ENCODE measurements around the gene TTC3.

The TTC3 gene

DNA sequence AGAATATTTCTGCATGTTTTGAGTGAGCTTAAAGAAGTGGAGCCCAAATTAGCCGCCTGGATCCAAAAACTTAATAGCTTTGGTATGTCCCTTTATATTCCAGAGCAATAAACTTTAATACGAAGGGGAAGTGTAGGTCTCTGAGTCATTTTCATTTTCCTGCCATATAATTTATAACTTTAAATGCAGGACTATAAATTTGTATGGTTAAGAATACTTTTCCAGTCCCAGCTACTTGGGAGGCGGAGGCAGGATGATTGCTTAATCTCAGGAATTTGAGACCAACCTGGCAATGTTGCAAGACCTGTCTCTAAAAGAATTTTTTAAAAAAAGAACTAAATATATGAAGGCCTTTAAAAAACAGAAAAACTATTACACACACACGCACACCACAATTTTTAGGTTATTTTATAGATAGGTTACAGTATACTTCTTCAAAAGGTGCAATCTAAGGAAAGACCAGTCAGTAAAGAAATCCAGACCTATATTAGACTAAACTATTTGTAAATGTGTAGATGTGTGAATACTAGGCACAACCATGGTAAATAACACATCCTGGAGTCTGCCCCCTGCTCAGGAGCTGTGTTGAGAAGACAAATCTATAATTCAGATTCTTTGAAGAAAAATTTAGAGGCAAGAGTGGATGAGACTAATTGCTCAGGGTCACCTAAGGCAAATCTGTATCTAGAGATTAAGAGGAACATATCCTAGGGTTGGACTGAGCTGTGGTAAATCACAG lies 80.3 kb downstream of the TTC3 start:
- no peak for DNase-seq (ENCODE audit: low read depth)

GRCh38 chr21:37153935-37154350 lies 80.9 kb downstream of the TTC3 start:
- no peak for DNase-seq (ENCODE audit: low read depth)

- DNase-seq (ENCODE audit: low read depth): no peak
Measured at GRCh38 chr21:37155186-37155585, 82.1 kb downstream of the TTC3 start.

- no peak for DNase-seq (ENCODE audit: low read depth)
Measured at GRCh38 chr21:37157938-37158337, 84.9 kb downstream of the TTC3 start.

- DNase-seq (ENCODE audit: low read depth): no peak
Measured at GRCh38 chr21:37159053-37159776, 86.2 kb downstream of the TTC3 start.

- no peak for DNase-seq (ENCODE audit: low read depth)
Measured at GRCh38 chr21:37159949-37160348, 86.9 kb downstream of the TTC3 start.

DNA sequence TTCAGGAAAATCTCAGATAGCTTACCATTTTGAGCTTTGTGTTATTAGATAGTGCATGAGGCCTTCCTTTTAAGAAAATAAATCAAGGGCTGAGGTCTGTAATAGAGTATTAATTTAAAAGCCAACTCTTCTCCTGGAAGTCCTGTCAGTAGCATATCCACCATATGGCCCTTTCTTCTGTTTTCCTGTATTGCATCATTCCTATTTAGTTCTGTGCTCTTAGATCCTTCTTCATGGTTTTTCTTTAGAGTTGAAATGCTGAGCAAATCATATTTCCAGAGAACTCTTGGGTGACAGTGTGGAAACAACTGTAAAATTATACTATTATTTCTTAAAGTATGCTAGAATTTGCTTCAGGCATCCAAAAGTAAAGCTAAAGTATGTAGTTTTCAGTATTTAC lies 91.7 kb downstream of the TTC3 start:
- DNase-seq (ENCODE audit: low read depth): no peak

DNA sequence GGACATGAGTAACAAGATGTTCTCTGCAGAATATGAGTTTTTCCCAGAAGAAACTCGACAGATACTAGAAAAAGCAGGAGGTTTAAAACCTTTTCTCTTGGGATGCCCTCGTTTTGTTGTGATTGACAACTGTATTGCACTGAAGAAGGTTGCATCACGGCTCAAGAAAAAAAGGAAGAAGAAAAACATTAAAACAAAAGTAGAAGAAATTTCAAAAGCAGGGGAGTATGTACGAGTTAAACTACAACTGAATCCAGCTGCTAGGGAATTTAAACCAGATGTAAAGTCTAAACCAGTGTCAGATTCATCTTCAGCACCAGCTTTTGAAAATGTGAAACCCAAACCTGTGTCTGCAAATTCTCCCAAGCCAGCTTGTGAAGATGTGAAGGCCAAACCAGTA lies 92.5 kb downstream of the TTC3 start:
- DNase-seq (ENCODE audit: low read depth): no peak

- DNase-seq (ENCODE audit: low read depth): no peak
Measured at GRCh38 chr21:37166733-37167132, 93.7 kb downstream of the TTC3 start.

- DNase-seq (ENCODE audit: low read depth): no peak
Measured at GRCh38 chr21:37168666-37169065, 95.6 kb downstream of the TTC3 start.

GRCh38 chr21:37172646-37173045 lies 99.6 kb downstream of the TTC3 start:
- no peak for DNase-seq (ENCODE audit: low read depth)

- DNase-seq (ENCODE audit: low read depth): no peak
Measured at GRCh38 chr21:37176716-37177115, 103.7 kb downstream of the TTC3 start.

- DNase-seq (ENCODE audit: low read depth): no peak
Measured at GRCh38 chr21:37181059-37181458, 108.0 kb downstream of the TTC3 start.

DNA sequence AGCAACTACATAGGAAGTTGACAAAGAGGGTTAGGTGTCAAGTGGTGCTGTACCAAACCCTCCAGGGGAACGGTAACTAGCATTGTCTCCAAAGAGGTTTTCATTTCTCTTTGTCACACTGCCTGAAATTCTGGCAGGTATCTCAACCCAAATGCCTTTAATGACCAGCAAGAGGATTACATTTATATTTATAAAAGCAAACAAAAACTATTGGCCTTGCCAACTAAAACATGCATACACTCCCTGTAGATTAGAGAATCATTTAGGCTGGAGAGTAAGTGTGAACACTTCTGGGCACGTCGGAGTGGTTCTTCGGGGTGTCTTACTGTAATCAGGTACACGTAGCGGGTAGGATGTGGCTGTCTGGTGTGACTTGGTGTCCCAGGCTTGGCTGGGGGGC lies 109.2 kb downstream of the TTC3 start:
- no peak for DNase-seq (ENCODE audit: low read depth)

- DNase-seq (ENCODE audit: low read depth): no peak
Measured at GRCh38 chr21:37183749-37184148, 110.7 kb downstream of the TTC3 start.

DNA sequence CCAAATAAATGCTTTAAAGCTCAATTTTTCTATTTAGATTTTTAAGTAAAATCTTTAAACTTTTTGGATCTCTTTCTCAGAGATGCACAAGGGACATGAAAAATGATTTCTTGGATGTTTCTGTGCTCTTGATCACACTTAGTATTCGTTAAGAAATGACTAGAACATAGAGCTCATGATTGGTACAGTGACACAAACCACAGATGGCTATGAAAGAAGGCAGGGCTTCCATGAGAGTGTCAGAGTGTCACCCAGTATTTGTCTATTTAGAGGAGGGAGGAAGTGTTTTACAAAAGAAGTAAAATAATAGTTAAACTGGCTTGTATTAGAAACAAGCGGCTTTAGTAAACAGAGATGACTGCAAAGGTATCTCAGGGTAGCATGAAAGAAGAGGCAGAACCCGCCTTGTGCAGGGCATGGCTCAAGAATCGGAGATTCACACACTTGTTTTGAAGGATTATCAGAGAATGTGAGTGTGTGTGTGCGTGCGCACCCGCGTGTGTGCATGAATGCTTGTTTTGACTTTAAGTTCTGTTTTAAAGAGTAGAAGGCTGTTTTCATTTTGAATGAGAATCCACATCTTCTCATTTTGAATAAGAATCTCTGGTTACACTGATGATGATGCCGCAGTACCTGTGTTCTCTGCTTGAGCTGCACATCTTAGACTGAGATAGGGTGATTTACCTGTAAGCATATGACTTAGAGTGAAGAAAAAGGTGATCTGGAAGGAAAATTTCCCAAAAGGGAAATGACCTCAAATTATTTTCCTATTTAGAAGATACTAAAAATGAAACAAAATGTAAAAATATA lies 111.9 kb downstream of the TTC3 start:
- no peak for DNase-seq (ENCODE audit: low read depth)

DNA sequence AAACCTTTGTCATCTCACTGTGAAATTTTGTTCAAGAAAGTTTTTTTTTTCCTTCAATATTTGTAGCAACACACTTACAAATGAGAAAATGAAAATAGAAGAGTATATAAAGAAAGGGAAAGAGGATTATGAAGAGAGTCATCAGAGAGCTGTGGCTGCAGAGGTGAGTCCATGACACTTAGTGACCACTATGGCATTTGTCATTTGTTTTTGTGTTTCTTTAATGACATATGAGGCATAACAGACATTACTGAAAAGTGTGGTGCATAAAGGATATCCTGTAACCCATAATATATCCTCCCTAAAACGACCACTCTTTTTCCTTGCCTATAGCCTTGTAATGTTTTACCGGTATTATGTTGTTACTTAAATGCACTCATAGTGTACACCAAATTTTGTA lies 113.9 kb downstream of the TTC3 start:
- no peak for DNase-seq (ENCODE audit: low read depth)

DNA sequence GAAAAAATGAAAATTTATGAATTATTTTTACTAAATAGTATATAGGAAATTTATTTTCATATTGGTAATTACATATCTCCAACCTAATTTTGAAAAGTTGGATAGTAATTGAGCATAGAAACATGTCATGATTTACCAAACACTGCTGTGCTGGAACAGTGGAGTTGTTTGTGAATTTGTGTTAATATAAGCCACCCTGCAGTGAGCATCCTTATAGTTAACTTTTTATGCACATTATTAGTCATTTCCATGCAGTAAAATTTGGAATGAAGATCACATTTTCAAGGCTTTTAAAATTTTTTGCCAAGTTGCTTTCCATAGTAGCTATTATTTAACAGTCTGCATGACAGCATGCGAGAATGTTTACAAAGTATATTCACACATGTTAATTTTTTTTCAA lies 115.8 kb downstream of the TTC3 start:
- DNase-seq (ENCODE audit: low read depth): no peak

DNA sequence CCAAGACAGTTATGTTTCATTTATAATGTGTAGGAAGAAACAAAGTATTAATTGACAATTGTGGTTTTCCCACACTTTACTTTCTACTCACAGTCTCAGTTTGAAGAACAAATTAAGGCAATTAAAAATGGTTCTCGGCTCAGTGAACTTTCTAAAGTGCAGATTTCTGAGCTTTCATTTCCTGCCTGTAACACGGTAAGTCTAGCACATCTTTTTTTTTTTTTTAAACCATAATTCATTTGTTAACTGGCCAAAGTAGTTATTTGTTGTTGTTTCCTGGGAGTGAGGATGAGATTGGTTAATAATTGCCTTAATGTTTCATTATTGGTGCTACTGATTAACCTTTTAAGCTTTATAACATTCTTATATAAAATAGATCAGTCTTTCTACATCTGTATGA lies 119.0 kb downstream of the TTC3 start:
- no peak for DNase-seq (ENCODE audit: low read depth)

- DNase-seq (ENCODE audit: low read depth): no peak
Measured at GRCh38 chr21:37193006-37193405, 120.0 kb downstream of the TTC3 start.

DNA sequence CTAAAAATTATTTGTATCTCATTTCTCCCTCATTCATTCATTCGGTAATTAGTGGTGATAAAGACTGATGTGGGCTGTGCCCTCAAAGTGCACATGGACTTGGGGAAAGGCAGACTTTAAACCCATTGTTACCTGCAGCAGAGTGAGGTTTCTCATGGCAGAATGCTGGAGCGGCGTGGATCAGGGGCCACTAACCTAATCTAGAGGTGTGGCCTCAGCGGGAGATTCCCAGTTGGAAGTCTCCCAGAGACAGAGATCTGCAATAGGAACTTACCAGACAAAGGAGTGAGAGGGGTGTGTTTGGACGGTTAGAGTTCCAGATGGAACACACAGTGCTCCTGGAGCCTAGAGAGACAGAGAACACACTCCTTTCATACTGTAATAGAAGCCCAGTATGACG lies 120.6 kb downstream of the TTC3 start:
- no peak for DNase-seq (ENCODE audit: low read depth)

GRCh38 chr21:37195059-37195458 lies 122.0 kb downstream of the TTC3 start:
- DNase-seq (ENCODE audit: low read depth): no peak

DNA sequence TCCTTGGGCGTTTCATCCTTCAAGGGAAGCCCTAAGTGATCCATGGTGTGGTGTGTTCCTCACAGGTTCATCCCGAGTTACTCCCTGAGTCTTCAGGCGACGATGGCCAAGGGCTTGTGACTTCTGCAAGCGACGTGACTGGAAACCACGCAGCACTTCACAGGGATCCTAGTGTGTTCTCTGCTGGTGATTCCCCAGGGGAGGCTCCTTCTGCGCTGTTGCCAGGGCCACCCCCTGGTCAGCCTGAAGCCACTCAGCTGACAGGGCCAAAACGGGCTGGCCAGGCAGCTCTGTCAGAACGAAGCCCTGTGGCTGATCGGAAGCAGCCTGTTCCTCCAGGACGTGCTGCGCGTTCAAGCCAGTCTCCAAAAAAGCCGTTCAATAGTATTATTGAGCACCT lies 122.6 kb downstream of the TTC3 start:
- no peak for DNase-seq (ENCODE audit: low read depth)
